Tibial nerve (tissue), 4 donors: ENCODE measurements around the gene COL27A1. TPM values are rescaled to one million over a fixed set of nuclear protein-coding genes. Genes with fewer than 3 reads are reported as not detected.

Experiments
- DNase-seq, 2 donors: peaks; one replicate each; pipeline ENCODE4 v3.0.0-alpha.2; 2019; ENCODE audit warnings: low spot score in 2 of 2
- H3K27ac ChIP-seq, 4 donors: fragments of 200-600 bp; sonication (generic) in 3 of 4; one replicate each; pipeline ENCODE4 v1.5.1; 2017 to 2019; ENCODE audit warnings: mild to moderate bottlenecking in 1 of 4
- H3K27me3 ChIP-seq, 2 donors: fragments of 200-600 bp; sonication (generic) in 1 of 2; one replicate each; pipeline versions ENCODE4 v1.5.1 to v1.6.0; 2017 to 2019
- H3K36me3 ChIP-seq, 3 donors: fragments of 200-600 bp; sonication (generic); one replicate each; pipeline ENCODE4 v1.5.1; 2018 to 2019
- H3K4me1 ChIP-seq, 4 donors: fragments of 200-600 bp; sonication (generic) in 3 of 4; one replicate each; pipeline ENCODE4 v1.5.1; 2017 to 2019
- H3K4me3 ChIP-seq, 4 donors: fragments of 200-600 bp; sonication (generic) in 3 of 4; one replicate each; pipeline ENCODE4 v1.5.1; 2017 to 2019; ENCODE audit warnings: mild to moderate bottlenecking in 1 of 4, moderate library complexity in 1 of 4
- H3K9me3 ChIP-seq, 4 donors: fragments of 200-600 bp; sonication (generic) in 3 of 4; one replicate each; pipeline ENCODE4 v1.5.1; 2017 to 2019
- EP300 ChIP-seq, 2 donors: sonication (generic); formaldehyde crosslinking; IDR thresholded peaks; one replicate each; pipeline ENCODE4 v1.6.1; 2017; ENCODE audit warnings: antibody characterized with exemption in 2 of 2, mild to moderate bottlenecking in 1 of 2
- POLR2A ChIP-seq, 2 donors: fragments of 450-650 bp; IDR thresholded peaks; one replicate each; pipeline ENCODE4 v1.6.1; 2017; ENCODE audit warnings: antibody characterized with exemption in 2 of 2, mild to moderate bottlenecking in 2 of 2, moderate library complexity in 2 of 2
- WGBS, 2 donors: methylation state at CpG; one replicate each; pipeline ENCODE4 v1.1.5; 2018; 5-methylcytosine and 5-hydroxymethylcytosine counted together
- total RNA-seq, 4 donors: library from RNA; depleted of rRNA; stranded (reverse); fragments of >200 nt; gene quantifications; one replicate each; pipeline ENCODE4 v1.1.0, GENCODE V29; 2016
- TF ChIP-seq, protein P1 (sequence below), 5 experiments: fragments of 200-600 bp in 3 of 5; fragments of 450-650 bp in 2 of 5; sonication (generic) in 3 of 5; IDR thresholded peaks; one replicate each; pipeline ENCODE4 v1.5.1; 2016 to 2019; ENCODE audit warnings: antibody characterized with exemption in 5 of 5, mild to moderate bottlenecking in 3 of 5, moderate library complexity in 2 of 5

The COL27A1 gene
- total RNA-seq, 4 donors from 2014 or later: 14.9 to 55.8 (median 27.7) TPM

DNA sequence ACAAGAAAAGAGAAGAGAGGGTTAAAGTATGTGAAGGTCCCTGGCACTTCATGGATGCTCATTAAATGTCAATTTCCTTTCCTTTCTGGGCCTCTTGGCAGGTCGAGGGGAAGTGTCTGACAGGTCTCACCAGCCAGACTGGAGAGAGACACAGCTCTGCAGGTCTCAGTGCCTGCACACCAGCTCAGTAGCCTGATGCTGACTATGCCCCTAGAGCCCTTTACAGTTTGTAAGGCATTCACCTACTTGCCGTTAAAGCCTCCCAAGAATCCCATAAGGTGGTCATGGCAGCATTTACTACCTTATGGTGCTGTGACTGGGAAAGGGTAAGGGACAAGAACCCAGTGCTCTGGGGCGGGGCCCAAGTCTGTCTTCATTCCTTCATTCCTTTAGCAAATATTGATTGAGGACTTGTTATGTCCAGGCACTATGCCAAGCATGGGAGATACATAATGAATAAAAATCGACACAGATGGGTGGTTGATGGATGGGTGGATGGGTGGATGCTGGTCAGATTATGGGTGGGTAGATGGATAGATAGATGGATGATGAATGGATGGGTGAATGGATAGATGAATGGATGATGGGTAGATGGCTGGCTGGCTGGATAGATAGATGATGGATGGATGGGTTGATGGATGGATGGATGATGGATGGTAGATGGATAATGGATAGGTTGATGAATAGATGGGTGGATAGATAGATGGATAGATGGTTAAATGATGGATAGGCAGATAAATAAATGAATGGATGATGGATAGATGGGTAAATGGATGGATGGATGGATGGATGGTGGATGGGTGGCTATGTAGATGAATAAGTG is 34.9 kb upstream of the COL27A1 start:
- no peaks in the 10 kb centered on the region for H3K9me3 ChIP-seq
- WGBS, 2 donors: 57 to 72% methylated on average over 4 of the region's 4 CpGs

DNA sequence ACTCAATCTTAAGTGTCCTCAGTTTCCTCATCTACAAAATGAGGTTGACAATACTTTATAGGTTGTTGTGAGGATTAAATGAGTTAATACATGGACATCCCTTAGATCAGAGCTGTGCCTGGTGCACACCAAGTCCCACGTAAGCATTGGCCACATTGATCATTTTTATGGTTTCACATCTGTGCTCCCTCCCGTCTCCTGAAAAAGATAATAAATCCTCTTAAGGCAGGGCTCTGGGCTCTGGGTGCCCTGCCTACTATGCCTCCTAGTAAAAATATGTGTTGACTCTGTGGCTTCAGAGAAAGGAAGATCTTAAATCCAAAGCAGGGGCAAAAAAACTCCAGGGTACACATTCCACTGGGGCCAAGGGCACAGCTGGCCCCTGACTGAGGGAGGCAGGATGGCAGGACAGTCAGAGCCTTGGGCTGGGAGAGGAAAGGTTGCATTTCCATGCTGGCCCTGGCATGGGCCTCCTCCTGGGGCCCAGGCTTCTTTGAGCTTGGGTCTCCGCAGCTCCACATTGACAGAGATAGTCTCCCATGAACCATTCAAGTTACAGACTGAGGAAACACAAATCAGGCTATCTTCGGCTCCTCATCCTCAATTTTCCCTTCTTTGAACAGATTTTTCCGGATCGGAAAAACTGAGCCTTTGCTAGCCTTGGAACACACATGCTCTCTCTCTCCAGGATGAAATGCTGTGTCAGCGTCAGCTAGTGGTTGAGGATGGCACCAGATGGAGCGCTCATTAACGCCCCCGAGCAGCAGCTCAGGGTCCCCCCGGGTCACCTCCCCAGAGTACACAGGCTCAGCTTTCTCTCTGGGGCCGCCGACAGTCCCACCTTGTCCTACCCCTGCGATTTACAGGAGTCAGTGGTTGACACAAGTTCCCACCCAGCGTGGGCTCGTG is 33.9 kb upstream of the COL27A1 start:
- H3K4me3 ChIP-seq: no peak overlapping the region
- no peak overlapping the region for H3K27ac ChIP-seq
- no peaks in the 10 kb centered on the region for H3K27me3 ChIP-seq
- H3K4me1 ChIP-seq: peaks cover 0 to 18% (median 7%) of the 10 kb centered on the region in 4 donors
- TF ChIP-seq, protein P1, sequence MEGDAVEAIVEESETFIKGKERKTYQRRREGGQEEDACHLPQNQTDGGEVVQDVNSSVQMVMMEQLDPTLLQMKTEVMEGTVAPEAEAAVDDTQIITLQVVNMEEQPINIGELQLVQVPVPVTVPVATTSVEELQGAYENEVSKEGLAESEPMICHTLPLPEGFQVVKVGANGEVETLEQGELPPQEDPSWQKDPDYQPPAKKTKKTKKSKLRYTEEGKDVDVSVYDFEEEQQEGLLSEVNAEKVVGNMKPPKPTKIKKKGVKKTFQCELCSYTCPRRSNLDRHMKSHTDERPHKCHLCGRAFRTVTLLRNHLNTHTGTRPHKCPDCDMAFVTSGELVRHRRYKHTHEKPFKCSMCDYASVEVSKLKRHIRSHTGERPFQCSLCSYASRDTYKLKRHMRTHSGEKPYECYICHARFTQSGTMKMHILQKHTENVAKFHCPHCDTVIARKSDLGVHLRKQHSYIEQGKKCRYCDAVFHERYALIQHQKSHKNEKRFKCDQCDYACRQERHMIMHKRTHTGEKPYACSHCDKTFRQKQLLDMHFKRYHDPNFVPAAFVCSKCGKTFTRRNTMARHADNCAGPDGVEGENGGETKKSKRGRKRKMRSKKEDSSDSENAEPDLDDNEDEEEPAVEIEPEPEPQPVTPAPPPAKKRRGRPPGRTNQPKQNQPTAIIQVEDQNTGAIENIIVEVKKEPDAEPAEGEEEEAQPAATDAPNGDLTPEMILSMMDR (IDR thresholded peaks at IDR 0.05): no peak
- TF ChIP-seq POLR2A (IDR thresholded peaks at IDR 0.05) (no peak), EP300 (IDR thresholded peaks at IDR 0.05) (no peak)
- WGBS, 2 donors: 62 to 66% methylated on average over 16 of the region's 16 CpGs
- no peaks in the 10 kb centered on the region for H3K36me3 ChIP-seq
- no peaks in the 10 kb centered on the region for H3K9me3 ChIP-seq
- DNase-seq: no peak

More for the DNA sequence above, 34.9 kb upstream of the COL27A1 start:
- H3K4me3 ChIP-seq: no peak overlapping the region
- TF ChIP-seq POLR2A (IDR thresholded peaks at IDR 0.05): no peak
- TF ChIP-seq, protein P1 (IDR thresholded peaks at IDR 0.05): no peak
- TF ChIP-seq EP300 (IDR thresholded peaks at IDR 0.05): no peak
- H3K27ac ChIP-seq: no peak overlapping the region
- no peaks in the 10 kb centered on the region for H3K27me3 ChIP-seq
- no peak for DNase-seq
- H3K36me3 ChIP-seq: no peaks in the 10 kb centered on the region
- peaks cover 0 to 28% (median 13%) of the 10 kb centered on the region in 4 donors for H3K4me1 ChIP-seq

DNA sequence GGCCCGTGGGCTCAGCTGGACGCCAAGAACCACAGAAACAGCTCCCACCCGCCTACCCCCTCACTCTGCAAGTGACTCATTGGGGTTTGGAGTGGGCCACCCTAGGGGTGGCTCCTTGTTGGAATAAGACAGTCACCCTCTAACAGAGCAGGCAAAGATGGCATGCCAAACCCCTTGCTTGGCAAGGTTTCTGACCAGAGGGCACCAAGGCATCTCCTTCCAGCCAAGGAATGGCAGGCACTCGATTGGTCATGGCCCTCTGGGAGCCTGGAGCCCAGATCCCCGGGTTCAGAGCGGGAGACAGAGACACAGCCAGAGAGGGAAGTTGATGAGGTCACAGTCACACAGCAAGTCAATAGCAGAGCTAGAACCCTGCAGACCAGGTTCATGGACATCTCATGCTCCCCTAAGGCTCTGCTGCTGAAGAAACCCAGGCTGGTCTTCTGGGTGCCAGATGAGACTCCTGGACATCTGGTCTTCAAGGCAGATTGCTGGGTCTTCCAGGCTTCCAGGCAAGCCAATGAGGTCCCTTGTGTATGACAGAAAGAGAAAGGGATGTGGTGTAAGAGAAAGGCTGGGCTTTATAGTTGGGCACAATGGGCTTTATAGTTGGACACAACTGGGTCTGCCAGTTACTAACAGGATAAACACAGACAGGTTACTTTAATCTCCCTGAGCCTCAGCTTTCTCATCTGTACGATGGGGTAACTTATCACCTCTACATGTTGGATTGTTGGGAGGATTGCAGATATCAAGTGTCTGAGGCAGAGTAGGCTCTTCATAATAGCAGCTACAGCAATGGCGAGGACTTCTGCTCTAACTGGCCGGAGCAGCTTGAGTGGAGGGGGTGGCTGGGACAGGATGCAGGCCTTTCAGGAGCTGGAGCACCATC is 33.0 kb upstream of the COL27A1 start:
- WGBS, 2 donors: 68 to 78% methylated on average over 8 to 9 of the region's 9 CpGs
- Histone ChIP-seq H3K36me3 (no peaks in the 10 kb centered on the region), H3K4me1 (peaks cover 0 to 14% (median 6%) of the 10 kb centered on the region in 4 donors), H3K9me3 (peaks cover 0 to 6% (median 0%) of the 10 kb centered on the region in 4 donors), H3K4me3 (no peak overlapping the region), H3K27ac (no peak overlapping the region), H3K27me3 (no peaks in the 10 kb centered on the region)
- DNase-seq: no peak
- TF ChIP-seq, protein P1 (IDR thresholded peaks at IDR 0.05): no peak
- TF ChIP-seq EP300 (IDR thresholded peaks at IDR 0.05): no peak

DNA sequence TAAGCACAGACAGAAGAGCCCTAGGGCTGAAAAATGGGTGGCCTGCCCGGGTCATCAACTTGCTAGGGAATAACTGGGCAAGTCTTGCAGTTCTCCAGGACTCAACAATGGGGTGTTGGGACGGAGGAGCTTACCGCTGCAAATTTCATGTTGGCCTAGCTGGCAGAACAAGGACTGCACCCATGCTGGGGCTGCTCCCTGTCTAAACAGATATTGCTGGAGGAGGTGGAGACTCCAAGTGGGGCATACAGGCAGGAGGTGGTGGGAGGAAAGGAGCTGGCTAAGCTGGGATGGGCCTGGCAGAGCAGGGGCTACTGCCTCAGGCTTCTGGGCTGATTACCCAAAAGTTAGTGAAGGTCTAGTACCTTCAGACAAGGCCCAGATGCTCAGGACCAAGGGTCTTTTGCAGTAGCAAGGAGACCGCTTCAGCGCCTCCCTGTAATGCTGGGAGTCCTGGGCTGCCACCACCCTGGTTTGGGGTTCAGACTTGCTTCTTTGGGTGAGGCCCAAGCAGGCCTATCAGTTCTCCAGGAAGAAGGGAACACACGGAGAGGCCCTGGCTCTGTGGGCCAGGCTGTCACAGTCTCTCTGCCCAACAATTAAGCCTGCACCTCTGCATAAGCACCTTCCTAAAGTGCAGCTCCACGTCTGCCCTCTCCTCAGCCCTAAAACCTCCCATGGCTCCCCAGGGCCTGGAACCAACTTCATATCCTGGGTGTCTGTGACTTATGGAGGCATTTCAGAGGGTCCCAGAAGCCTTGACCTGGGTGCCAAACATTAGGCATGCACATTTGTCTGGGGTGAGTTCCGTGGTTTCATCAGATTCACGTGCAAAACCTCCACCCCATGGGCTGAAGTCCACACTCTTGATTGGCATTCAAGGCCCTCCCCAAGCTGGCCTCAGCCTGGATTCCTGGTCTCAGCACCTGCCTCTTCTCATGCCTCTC is 32.0 kb upstream of the COL27A1 start:
- peaks cover 0 to 5% (median 1%) of the 10 kb centered on the region in 4 donors for H3K4me1 ChIP-seq
- DNase-seq: no peak
- H3K27ac ChIP-seq: no peak overlapping the region
- TF ChIP-seq POLR2A (IDR thresholded peaks at IDR 0.05) (no peak), EP300 (IDR thresholded peaks at IDR 0.05) (no peak)
- TF ChIP-seq, protein P1 (IDR thresholded peaks at IDR 0.05): no peak
- H3K27me3 ChIP-seq: no peaks in the 10 kb centered on the region
- WGBS, 2 donors: 88 to 90% methylated on average over 9 of the region's 9 CpGs
- no peaks in the 10 kb centered on the region for H3K36me3 ChIP-seq
- peaks cover 0 to 15% (median 0%) of the 10 kb centered on the region in 4 donors for H3K9me3 ChIP-seq
- H3K4me3 ChIP-seq: no peak overlapping the region
